ENCODE data around the gene BFSP1. TPM values are rescaled to one million over a fixed set of nuclear protein-coding genes. Genes with fewer than 3 reads are reported as not detected.

Gene BFSP1
- total and polyA plus RNA-seq, 2 experiments from 2014 or later, result 2.7 to 4.9 TPM

DNA sequence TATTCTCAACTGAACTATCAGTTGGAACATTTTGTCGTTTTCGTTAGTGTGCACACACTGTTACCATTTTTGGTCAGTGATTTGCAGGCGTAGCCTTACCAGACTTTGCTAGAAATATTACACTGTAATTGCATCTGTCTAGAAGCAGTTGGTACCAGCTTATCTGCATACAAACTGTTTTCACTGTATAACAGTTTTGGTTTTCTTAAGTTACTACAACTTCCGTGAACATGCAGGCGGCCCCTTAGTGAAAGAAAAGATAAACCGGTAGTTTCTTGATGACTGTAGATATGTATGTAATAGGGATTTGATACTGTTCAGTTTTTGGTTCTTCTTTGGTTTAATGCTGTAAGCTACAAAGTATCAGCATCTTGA, 40.0 kb upstream of the BFSP1 start:
- H4K20me1 ChIP-seq (replicated peaks; ENCODE audit: insufficient read depth), result peaks cover 3% of the 10 kb centered on the region; the same call in 1 of the 2 replicates
- Mint-ChIP-seq H3K9me3 (no peaks in the 10 kb centered on the region), H3K27ac (no peak overlapping the region), H3K4me1 (peaks cover 55% of the 10 kb centered on the region), H3K27me3 (ENCODE audit: insufficient read depth, low read depth, poor library complexity) (peaks cover 15% of the 10 kb centered on the region), H3K4me3 (peak overlapping the region; percentile 86), H3K36me3 (ENCODE audit: low read depth) (peaks cover 11% of the 10 kb centered on the region)
- peak overlapping the region; percentile 90 for H3K4me2 ChIP-seq
- H3K27ac ChIP-seq (ENCODE audit: low read depth), result no peak overlapping the region
- H3K9me2 ChIP-seq (ENCODE audit: insufficient read depth), result no peaks in the 10 kb centered on the region
- peaks cover 69% of the 10 kb centered on the region for H3K4me1 ChIP-seq (ENCODE audit: insufficient read depth)
- no peaks in the 10 kb centered on the region for H3K36me3 ChIP-seq (ENCODE audit: insufficient read depth)
- DNase-seq (ENCODE audit: low spot score), result no peak
- TF ChIP-seq ZNF114 (CRISPR knock-in tag; IDR thresholded peaks at IDR 0.05) (no peak), POLR2AphosphoS5 (IDR thresholded peaks at IDR 0.05; ENCODE audit: low read depth) (no peak)
- TF ChIP-seq, protein P1, sequence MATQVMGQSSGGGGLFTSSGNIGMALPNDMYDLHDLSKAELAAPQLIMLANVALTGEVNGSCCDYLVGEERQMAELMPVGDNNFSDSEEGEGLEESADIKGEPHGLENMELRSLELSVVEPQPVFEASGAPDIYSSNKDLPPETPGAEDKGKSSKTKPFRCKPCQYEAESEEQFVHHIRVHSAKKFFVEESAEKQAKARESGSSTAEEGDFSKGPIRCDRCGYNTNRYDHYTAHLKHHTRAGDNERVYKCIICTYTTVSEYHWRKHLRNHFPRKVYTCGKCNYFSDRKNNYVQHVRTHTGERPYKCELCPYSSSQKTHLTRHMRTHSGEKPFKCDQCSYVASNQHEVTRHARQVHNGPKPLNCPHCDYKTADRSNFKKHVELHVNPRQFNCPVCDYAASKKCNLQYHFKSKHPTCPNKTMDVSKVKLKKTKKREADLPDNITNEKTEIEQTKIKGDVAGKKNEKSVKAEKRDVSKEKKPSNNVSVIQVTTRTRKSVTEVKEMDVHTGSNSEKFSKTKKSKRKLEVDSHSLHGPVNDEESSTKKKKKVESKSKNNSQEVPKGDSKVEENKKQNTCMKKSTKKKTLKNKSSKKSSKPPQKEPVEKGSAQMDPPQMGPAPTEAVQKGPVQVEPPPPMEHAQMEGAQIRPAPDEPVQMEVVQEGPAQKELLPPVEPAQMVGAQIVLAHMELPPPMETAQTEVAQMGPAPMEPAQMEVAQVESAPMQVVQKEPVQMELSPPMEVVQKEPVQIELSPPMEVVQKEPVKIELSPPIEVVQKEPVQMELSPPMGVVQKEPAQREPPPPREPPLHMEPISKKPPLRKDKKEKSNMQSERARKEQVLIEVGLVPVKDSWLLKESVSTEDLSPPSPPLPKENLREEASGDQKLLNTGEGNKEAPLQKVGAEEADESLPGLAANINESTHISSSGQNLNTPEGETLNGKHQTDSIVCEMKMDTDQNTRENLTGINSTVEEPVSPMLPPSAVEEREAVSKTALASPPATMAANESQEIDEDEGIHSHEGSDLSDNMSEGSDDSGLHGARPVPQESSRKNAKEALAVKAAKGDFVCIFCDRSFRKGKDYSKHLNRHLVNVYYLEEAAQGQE (IDR thresholded peaks at IDR 0.05; ENCODE audit: unreplicated experiment), result no peak
- H3K79me2 ChIP-seq (replicated peaks; ENCODE audit: insufficient read depth), result peaks cover 70% of the 10 kb centered on the region
- peak overlapping the region; percentile 77 for H3K4me3 ChIP-seq
- H3K27me3 ChIP-seq (ENCODE audit: insufficient read depth), result no peaks in the 10 kb centered on the region
- no peak for ATAC-seq
- peaks cover 9% of the 10 kb centered on the region for H3F3A ChIP-seq (replicated peaks; ENCODE audit: low read depth)
- no peak overlapping the region for H2AFZ ChIP-seq

DNA sequence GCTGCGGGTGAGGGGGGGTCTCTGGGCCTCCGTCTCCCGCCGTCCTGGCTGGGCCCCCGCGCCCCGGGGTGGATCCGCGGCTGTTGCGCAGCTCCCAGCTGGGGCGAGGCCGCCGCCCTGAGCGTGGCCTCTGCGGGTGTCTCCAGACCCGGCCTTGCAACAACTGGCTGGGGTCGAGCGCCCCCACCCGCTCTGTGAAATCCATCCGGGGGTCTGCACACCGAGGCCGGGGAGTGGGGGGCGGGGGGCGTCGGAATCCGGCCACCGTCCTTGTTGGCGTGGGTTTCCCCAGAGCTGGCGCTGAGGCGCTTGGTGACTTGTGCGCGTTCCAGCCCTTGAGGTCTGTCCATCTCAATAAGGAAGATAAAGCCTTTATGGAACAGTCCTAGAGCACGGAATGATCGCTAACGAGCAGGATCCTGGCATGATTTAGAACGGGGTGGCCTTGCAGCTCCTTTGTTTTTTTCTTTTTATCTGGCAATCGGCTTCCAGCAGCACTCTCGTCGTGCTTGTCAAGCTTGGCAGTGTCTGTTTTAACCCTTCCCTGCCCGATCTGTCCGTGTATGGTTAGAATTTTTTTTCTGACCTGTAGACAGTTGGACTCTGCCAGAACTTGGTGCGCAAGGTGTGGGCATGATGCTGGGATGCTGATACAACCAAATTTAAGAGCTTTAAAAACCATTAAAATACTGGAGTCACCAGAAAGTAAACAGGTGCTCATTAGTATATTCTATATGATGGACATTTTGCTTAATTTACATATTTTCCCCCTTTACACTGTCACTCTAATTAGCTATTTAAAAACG, 39.4 kb upstream of the BFSP1 start:
- peaks cover 15% of the 10 kb centered on the region for H3K27me3 Mint-ChIP-seq (ENCODE audit: insufficient read depth, low read depth, poor library complexity)
- TF ChIP-seq EZH2 (IDR thresholded peaks at IDR 0.05; ENCODE audit: low read depth, unreplicated experiment) (no peak), CREB1 (CRISPR knock-in tag; IDR thresholded peaks at IDR 0.05; ENCODE audit: low read depth) (no peak)
- TF ChIP-seq, protein P2, sequence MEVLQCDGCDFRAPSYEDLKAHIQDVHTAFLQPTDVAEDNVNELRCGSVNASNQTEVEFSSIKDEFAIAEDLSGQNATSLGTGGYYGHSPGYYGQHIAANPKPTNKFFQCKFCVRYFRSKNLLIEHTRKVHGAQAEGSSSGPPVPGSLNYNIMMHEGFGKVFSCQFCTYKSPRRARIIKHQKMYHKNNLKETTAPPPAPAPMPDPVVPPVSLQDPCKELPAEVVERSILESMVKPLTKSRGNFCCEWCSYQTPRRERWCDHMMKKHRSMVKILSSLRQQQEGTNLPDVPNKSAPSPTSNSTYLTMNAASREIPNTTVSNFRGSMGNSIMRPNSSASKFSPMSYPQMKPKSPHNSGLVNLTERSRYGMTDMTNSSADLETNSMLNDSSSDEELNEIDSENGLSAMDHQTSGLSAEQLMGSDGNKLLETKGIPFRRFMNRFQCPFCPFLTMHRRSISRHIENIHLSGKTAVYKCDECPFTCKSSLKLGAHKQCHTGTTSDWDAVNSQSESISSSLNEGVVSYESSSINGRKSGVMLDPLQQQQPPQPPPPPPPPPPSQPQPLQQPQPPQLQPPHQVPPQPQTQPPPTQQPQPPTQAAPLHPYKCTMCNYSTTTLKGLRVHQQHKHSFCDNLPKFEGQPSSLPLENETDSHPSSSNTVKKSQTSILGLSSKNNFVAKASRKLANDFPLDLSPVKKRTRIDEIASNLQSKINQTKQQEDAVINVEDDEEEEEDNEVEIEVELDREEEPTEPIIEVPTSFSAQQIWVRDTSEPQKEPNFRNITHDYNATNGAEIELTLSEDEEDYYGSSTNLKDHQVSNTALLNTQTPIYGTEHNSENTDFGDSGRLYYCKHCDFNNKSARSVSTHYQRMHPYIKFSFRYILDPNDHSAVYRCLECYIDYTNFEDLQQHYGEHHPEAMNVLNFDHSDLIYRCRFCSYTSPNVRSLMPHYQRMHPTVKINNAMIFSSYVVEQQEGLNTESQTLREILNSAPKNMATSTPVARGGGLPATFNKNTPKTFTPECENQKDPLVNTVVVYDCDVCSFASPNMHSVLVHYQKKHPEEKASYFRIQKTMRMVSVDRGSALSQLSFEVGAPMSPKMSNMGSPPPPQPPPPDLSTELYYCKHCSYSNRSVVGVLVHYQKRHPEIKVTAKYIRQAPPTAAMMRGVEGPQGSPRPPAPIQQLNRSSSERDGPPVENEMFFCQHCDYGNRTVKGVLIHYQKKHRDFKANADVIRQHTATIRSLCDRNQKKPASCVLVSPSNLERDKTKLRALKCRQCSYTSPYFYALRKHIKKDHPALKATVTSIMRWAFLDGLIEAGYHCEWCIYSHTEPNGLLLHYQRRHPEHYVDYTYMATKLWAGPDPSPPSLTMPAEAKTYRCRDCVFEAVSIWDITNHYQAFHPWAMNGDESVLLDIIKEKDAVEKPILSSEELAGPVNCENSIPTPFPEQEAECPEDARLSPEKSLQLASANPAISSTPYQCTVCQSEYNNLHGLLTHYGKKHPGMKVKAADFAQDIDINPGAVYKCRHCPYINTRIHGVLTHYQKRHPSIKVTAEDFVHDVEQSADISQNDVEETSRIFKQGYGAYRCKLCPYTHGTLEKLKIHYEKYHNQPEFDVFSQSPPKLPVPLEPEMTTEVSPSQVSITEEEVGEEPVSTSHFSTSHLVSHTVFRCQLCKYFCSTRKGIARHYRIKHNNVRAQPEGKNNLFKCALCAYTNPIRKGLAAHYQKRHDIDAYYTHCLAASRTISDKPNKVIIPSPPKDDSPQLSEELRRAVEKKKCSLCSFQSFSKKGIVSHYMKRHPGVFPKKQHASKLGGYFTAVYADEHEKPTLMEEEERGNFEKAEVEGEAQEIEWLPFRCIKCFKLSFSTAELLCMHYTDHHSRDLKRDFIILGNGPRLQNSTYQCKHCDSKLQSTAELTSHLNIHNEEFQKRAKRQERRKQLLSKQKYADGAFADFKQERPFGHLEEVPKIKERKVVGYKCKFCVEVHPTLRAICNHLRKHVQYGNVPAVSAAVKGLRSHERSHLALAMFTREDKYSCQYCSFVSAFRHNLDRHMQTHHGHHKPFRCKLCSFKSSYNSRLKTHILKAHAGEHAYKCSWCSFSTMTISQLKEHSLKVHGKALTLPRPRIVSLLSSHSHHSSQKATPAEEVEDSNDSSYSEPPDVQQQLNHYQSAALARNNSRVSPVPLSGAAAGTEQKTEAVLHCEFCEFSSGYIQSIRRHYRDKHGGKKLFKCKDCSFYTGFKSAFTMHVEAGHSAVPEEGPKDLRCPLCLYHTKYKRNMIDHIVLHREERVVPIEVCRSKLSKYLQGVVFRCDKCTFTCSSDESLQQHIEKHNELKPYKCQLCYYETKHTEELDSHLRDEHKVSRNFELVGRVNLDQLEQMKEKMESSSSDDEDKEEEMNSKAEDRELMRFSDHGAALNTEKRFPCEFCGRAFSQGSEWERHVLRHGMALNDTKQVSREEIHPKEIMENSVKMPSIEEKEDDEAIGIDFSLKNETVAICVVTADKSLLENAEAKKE (CRISPR knock-in tag; IDR thresholded peaks at IDR 0.05), result no peak
- TF ChIP-seq, protein P3, sequence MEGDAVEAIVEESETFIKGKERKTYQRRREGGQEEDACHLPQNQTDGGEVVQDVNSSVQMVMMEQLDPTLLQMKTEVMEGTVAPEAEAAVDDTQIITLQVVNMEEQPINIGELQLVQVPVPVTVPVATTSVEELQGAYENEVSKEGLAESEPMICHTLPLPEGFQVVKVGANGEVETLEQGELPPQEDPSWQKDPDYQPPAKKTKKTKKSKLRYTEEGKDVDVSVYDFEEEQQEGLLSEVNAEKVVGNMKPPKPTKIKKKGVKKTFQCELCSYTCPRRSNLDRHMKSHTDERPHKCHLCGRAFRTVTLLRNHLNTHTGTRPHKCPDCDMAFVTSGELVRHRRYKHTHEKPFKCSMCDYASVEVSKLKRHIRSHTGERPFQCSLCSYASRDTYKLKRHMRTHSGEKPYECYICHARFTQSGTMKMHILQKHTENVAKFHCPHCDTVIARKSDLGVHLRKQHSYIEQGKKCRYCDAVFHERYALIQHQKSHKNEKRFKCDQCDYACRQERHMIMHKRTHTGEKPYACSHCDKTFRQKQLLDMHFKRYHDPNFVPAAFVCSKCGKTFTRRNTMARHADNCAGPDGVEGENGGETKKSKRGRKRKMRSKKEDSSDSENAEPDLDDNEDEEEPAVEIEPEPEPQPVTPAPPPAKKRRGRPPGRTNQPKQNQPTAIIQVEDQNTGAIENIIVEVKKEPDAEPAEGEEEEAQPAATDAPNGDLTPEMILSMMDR (conservative IDR thresholded peaks at IDR 0.05; ENCODE audit: low read depth in 2 of 2), result peak in 1 of 2 experiments; percentile 32; a peak in 3 of 4 replicates
- H3K4me1 Mint-ChIP-seq, result peaks cover 49% of the 10 kb centered on the region
- no peak overlapping the region for H2AFZ ChIP-seq
- peak overlapping the region; percentile 95; the same call in 1 of the 2 replicates for H3K27ac ChIP-seq (ENCODE audit: low read depth)
- peaks cover 11% of the 10 kb centered on the region for H3K36me3 Mint-ChIP-seq (ENCODE audit: low read depth)
- H3K4me1 ChIP-seq (ENCODE audit: insufficient read depth), result peaks cover 63% of the 10 kb centered on the region
- no peaks in the 10 kb centered on the region for H3K27me3 ChIP-seq (ENCODE audit: insufficient read depth)
- H3K4me3 Mint-ChIP-seq, result peak overlapping the region; percentile 86
- H3K27ac Mint-ChIP-seq, result peak overlapping the region; percentile 46
- H3K9me3 Mint-ChIP-seq, result no peaks in the 10 kb centered on the region
- H4K20me1 ChIP-seq (replicated peaks; ENCODE audit: insufficient read depth), result peaks cover 3% of the 10 kb centered on the region; the same call in 1 of the 2 replicates
- no peaks in the 10 kb centered on the region for H3K36me3 ChIP-seq (ENCODE audit: insufficient read depth)
- ATAC-seq (peak; percentile 27), DNase-seq (ENCODE audit: low spot score) (peak; percentile 69)
- H3K79me2 ChIP-seq (replicated peaks; ENCODE audit: insufficient read depth), result peaks cover 64% of the 10 kb centered on the region
- peak overlapping the region; percentile 90 for H3K4me2 ChIP-seq
- no peaks in the 10 kb centered on the region for H3K9me2 ChIP-seq (ENCODE audit: insufficient read depth)
- peaks cover 9% of the 10 kb centered on the region for H3F3A ChIP-seq (replicated peaks; ENCODE audit: low read depth)
- H3K4me3 ChIP-seq, result peak overlapping the region; percentile 77
